Right lobe of liver (tissue), 6 donors: ENCODE measurements around the gene PELI2. TPM values are rescaled to one million over a fixed set of nuclear protein-coding genes. Genes with fewer than 3 reads are reported as not detected.

ENCODE experiments used
- ATAC-seq, 4 donors: fragments of 200-7000 bp; cut with Tn5 transposase; one replicate each; pipeline ENCODE4 v1.9.1; 2020; ENCODE audit warnings: mild to moderate bottlenecking in 4 of 4, moderate library complexity in 4 of 4
- DNase-seq, 3 donors: peaks; one replicate each; pipeline ENCODE4 v3.0.0-alpha.2; 2020
- H3K27ac ChIP-seq, 3 donors: fragments of 200-600 bp; one replicate each; pipeline ENCODE4 v1.8.0; 2022
- H3K27me3 ChIP-seq, 2 donors: fragments of 200-600 bp; one replicate each; pipeline ENCODE4 v1.8.0; 2022
- H3K36me3 ChIP-seq, 4 donors: fragments of 200-600 bp; sonication (generic) in 1 of 4; one replicate each; pipeline versions ENCODE4 v1.5.1 to v1.8.0; 2017 to 2022; ENCODE audit warnings: control low read depth in 1 of 4
- H3K4me1 ChIP-seq, 4 donors: fragments of 200-600 bp; sonication (generic) in 1 of 4; one replicate each; pipeline versions ENCODE4 v1.5.1 to v1.8.0; 2017 to 2022; ENCODE audit warnings: control low read depth in 1 of 4
- H3K4me3 ChIP-seq, 3 donors: fragments of 200-600 bp; one replicate each; pipeline ENCODE4 v1.8.0; 2022
- H3K9me3 ChIP-seq, 4 donors: fragments of 200-600 bp; sonication (generic) in 1 of 4; one replicate each; pipeline versions ENCODE4 v1.5.1 to v1.8.0; 2017 to 2022; ENCODE audit warnings: control low read depth in 1 of 4
- CTCF ChIP-seq, 4 donors: fragments of 200-600 bp in 3 of 4; fragments of 450-650 bp in 1 of 4; IDR thresholded peaks; one replicate each; pipeline versions ENCODE4 v1.5.1 to v1.8.0; 2016 to 2022; ENCODE audit warnings: antibody characterized with exemption in 4 of 4, mild to moderate bottlenecking in 2 of 4
- POLR2A ChIP-seq: fragments of 450-650 bp; IDR thresholded peaks from one replicate; pipeline ENCODE4 v1.6.1; 2017; ENCODE audit warnings: antibody characterized with exemption, mild to moderate bottlenecking
- WGBS: methylation state at CpG from one replicate; pipeline ENCODE4 v1.1.6; 2018; ENCODE audit warnings: low coverage, low lambda C conversion rate; ENCODE audit not compliant: insufficient coverage; ENCODE audit errors: missing lambda C conversion rate; 5-methylcytosine and 5-hydroxymethylcytosine counted together
- intact Hi-C, 2 donors: fragments of 100-400 bp; cut with DNase I; formaldehyde crosslinking; loops; one replicate each; pipeline versions ENCODE4 v1.11.2 to v1.14.1; 2022
- total RNA-seq, 6 experiments: library from RNA; depleted of rRNA in 2 of 6; stranded (reverse); fragments of >200 nt in 2 of 6; fragmentation: NEBNext Ultra II Directional in 3 of 6; extraction: Animal tissue kit (Norgen Biotek cat#: 25700) in 3 of 6; gene quantifications; one replicate each; pipeline versions ENCODE4 v1.1.0 to v1.2.4, GENCODE V29; 2016 to 2023
- donor health status: DM: no; HTN: yes; CAD: no.
- donor health status: DM: no; HTN: no; CAD: no.
- donor health status: DM: no; HTN: no; CAD: no.
- donor health status: DM: no; HTN: yes; CAD: no.
- donor health status: DM: no; HTN: yes; CAD: no.

The PELI2 gene
- total RNA-seq, 6 experiments from 2014 or later, result 1.1 to 3.2 (median 1.9) TPM

- Histone ChIP-seq H3K27me3 (no peaks in the 10 kb centered on the region), H3K4me3 (no peak overlapping the region), H3K36me3 (no peaks in the 10 kb centered on the region), H3K9me3 (no peaks in the 10 kb centered on the region), H3K27ac (no peak overlapping the region), H3K4me1 (no peaks in the 10 kb centered on the region)
- intact Hi-C loops, result no loop called here
- ATAC-seq (no peak), DNase-seq (no peak)
- no peak for TF ChIP-seq POLR2A
- no peak for TF ChIP-seq CTCF (IDR thresholded peaks at IDR 0.05)
- 32% methylated on average over 3 of the region's 6 CpGs for WGBS
Measured at GRCh38 chr14:56150645-56151345, 32.6 kb downstream of the PELI2 start.

DNA sequence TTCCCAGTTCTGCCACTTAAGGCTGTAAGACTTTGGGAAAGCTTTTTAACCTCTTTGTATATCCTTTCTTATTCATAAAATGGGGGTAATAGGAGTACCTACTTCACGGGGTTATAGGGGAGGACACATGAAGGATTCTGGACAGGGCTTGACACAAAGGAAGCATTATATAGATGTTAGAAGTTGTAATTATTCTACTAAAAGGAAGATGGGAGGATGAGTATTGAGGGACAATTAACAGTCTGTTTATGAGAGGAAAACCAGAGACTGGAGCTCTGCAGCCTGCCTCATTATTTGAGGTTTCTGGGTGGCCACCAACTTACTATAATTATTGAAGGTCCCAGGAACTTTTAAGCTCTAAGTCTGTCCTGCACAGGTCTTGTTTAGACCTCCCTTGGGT is 34.0 kb downstream of the PELI2 start:
- H3K4me1 ChIP-seq, result no peaks in the 10 kb centered on the region
- H3K9me3 ChIP-seq, result no peaks in the 10 kb centered on the region
- TF ChIP-seq POLR2A (no peak), CTCF (IDR thresholded peaks at IDR 0.05) (no peak)
- H3K36me3 ChIP-seq, result no peaks in the 10 kb centered on the region
- ATAC-seq (no peak), DNase-seq (no peak)
- no peak overlapping the region for H3K4me3 ChIP-seq
- intact Hi-C loops, result no loop called here
- no peaks in the 10 kb centered on the region for H3K27me3 ChIP-seq
- 100% methylated on average over 1 of the region's 1 CpG for whole genome bisulfite sequencing
- H3K27ac ChIP-seq, result no peak overlapping the region

DNA sequence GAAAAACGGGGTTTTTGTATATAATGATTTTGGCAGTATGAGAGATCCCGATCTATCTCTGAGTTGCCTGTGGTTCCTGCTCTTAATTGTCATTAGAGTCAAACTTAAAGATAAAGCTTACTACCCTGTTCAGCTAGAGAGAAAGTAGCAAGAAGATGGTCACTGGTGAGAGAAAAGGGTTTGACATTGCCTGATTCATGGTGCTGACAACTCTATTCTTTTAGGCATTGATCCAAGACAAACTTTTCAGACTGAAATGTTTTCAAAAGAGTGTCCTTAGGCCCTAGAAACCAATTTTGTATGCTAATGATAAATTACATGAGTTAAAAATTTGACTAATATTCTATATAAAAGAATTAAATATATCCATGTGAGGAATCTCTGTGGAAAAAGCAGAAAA is 35.1 kb downstream of the PELI2 start:
- Histone ChIP-seq H3K36me3 (no peaks in the 10 kb centered on the region), H3K4me3 (no peak overlapping the region), H3K27ac (no peak overlapping the region), H3K27me3 (no peaks in the 10 kb centered on the region), H3K4me1 (no peaks in the 10 kb centered on the region), H3K9me3 (no peaks in the 10 kb centered on the region)
- intact Hi-C loops, result no loop called here
- DNase-seq, result no peak
- no peak for ATAC-seq
- WGBS, result 94% methylated on average over 2 of the region's 2 CpGs
- TF ChIP-seq CTCF (IDR thresholded peaks at IDR 0.05) (no peak), POLR2A (no peak)

DNA sequence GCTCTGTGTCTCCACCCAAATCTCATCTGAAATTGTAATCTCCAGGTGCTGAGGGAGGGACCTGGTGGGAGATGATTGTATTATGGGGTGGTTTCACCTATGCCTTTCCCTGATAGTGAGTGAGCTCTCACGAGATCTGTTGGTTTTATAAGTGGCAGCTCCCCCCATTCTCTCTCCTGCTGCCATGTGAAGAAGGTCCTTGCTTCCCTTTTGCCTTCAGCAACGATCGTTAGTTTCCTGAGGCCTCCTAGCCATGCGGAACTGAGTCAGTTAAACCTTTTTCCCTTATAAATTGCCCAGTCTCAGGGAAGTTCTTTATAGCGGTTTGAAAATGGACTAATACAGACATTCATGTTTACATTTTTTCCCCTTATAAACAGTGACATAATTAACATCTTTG is 36.1 kb downstream of the PELI2 start:
- Histone ChIP-seq H3K4me3 (no peak overlapping the region), H3K27me3 (no peaks in the 10 kb centered on the region), H3K27ac (no peak overlapping the region), H3K4me1 (no peaks in the 10 kb centered on the region), H3K9me3 (no peaks in the 10 kb centered on the region), H3K36me3 (no peaks in the 10 kb centered on the region)
- no peak for ATAC-seq
- no peak for DNase-seq
- TF ChIP-seq POLR2A (no peak), CTCF (IDR thresholded peaks at IDR 0.05) (no peak)
- intact Hi-C loops, result no loop called here
- WGBS, result 76% methylated on average over 5 of the region's 5 CpGs

GRCh38 chr14:56156096-56156495 is 37.9 kb downstream of the PELI2 start:
- TF ChIP-seq POLR2A, result no peak
- TF ChIP-seq CTCF (IDR thresholded peaks at IDR 0.05), result no peak
- ATAC-seq (no peak), DNase-seq (no peak)
- no peaks in the 10 kb centered on the region for H3K36me3 ChIP-seq
- H3K27me3 ChIP-seq, result no peaks in the 10 kb centered on the region
- no peak overlapping the region for H3K27ac ChIP-seq
- H3K4me3 ChIP-seq, result no peak overlapping the region
- H3K9me3 ChIP-seq, result no peaks in the 10 kb centered on the region
- no peaks in the 10 kb centered on the region for H3K4me1 ChIP-seq
- intact Hi-C loops, result no loop called here
